T-helper 2 cell (primary cell): ENCODE results near the gene IQGAP2.
A peak's percentile ranks its signal among the peaks of the same experiment; 100 is the strongest.

Experiments used
- DNase-seq, 5 experiments: peaks; one replicate each; pipeline versions ENCODE4 v3.0.0 to v3.0.0-alpha.2; 2012 to 2022
- total RNA-seq, 2 donors: gene quantifications; one replicate each; lab custom pipeline; 2026; lab: John Stamatoyannopoulos, UW

The IQGAP2 gene
- total RNA-seq, result 205 to 283 reads per million in 2 donors

- peak; percentile 62 to 94 (median 73) for DNase-seq
Measured at GRCh38 chr5:76402886-76403765, at the start of gene IQGAP2. Gene IQGAP2, plus strand, starts transcription at chr5:76403285. Its CDS starts 261 bp downstream, at chr5:76403546.

- DNase-seq, result no peak
Measured at GRCh38 chr5:76356887-76357286, 46.2 kb upstream of the IQGAP2 start.

GRCh38 chr5:76363352-76364225 lies 39.5 kb upstream of the IQGAP2 start:
- DNase-seq, result no peak

- DNase-seq, result no peak
Measured at GRCh38 chr5:76364226-76364589, 38.9 kb upstream of the IQGAP2 start.

GRCh38 chr5:76365561-76365960 lies 37.5 kb upstream of the IQGAP2 start:
- DNase-seq, result no peak

GRCh38 chr5:76366596-76366995 lies 36.5 kb upstream of the IQGAP2 start:
- DNase-seq, result no peak

GRCh38 chr5:76367623-76368371 lies 35.3 kb upstream of the IQGAP2 start:
- DNase-seq, result peak in 2 of 5 experiments; percentile 4 to 23

GRCh38 chr5:76368941-76369340 lies 34.1 kb upstream of the IQGAP2 start:
- no peak for DNase-seq

GRCh38 chr5:76369668-76370067 lies 33.4 kb upstream of the IQGAP2 start:
- peak in 1 of 5 experiments; percentile 33 for DNase-seq

- DNase-seq, result no peak
Measured at GRCh38 chr5:76371960-76372322, 31.1 kb upstream of the IQGAP2 start.

- DNase-seq, result no peak
Measured at GRCh38 chr5:76372323-76373054, 30.6 kb upstream of the IQGAP2 start.

GRCh38 chr5:76376148-76376865 lies 26.8 kb upstream of the IQGAP2 start:
- no peak for DNase-seq

- no peak for DNase-seq
Measured at GRCh38 chr5:76376866-76377230, 26.2 kb upstream of the IQGAP2 start.

- DNase-seq, result no peak
Measured at GRCh38 chr5:76378355-76378754, 24.7 kb upstream of the IQGAP2 start.

GRCh38 chr5:76379316-76379715 lies 23.8 kb upstream of the IQGAP2 start:
- no peak for DNase-seq

GRCh38 chr5:76379855-76380254 lies 23.2 kb upstream of the IQGAP2 start:
- DNase-seq, result no peak

- no peak for DNase-seq
Measured at GRCh38 chr5:76380346-76381066, 22.6 kb upstream of the IQGAP2 start.

- peak in 1 of 5 experiments; percentile 72 for DNase-seq
Measured at GRCh38 chr5:76383126-76383832, 19.8 kb upstream of the IQGAP2 start.

- DNase-seq, result peak in 1 of 5 experiments; percentile 33
Measured at GRCh38 chr5:76384189-76384588, 18.9 kb upstream of the IQGAP2 start.

- DNase-seq, result peak in 1 of 5 experiments; percentile 25
Measured at GRCh38 chr5:76384705-76385104, 18.4 kb upstream of the IQGAP2 start.
